Esophagus squamous epithelium (tissue), 4 donors: ENCODE measurements around the gene PDS5A.

Experiments used
- POLR2A ChIP-seq, 4 donors: fragments of 450-650 bp; IDR thresholded peaks; one replicate each; pipeline ENCODE4 v1.6.1; 2017; ENCODE audit warnings: antibody characterized with exemption in 4 of 4, mild to moderate bottlenecking in 4 of 4, moderate library complexity in 3 of 4
- TF ChIP-seq, protein P1 (sequence below), 6 experiments: fragments of 450-650 bp in 4 of 6; fragments of 200-600 bp in 2 of 6; sonication (generic) in 2 of 6; IDR thresholded peaks; one replicate each; pipeline ENCODE4 v1.5.1; 2016 to 2019; ENCODE audit warnings: antibody characterized with exemption in 6 of 6, mild to moderate bottlenecking in 4 of 6, moderate library complexity in 4 of 6

GRCh38 chr4:39873823-39874222, 103.9 kb downstream of the PDS5A start:
- TF ChIP-seq, protein P1, sequence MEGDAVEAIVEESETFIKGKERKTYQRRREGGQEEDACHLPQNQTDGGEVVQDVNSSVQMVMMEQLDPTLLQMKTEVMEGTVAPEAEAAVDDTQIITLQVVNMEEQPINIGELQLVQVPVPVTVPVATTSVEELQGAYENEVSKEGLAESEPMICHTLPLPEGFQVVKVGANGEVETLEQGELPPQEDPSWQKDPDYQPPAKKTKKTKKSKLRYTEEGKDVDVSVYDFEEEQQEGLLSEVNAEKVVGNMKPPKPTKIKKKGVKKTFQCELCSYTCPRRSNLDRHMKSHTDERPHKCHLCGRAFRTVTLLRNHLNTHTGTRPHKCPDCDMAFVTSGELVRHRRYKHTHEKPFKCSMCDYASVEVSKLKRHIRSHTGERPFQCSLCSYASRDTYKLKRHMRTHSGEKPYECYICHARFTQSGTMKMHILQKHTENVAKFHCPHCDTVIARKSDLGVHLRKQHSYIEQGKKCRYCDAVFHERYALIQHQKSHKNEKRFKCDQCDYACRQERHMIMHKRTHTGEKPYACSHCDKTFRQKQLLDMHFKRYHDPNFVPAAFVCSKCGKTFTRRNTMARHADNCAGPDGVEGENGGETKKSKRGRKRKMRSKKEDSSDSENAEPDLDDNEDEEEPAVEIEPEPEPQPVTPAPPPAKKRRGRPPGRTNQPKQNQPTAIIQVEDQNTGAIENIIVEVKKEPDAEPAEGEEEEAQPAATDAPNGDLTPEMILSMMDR (IDR thresholded peaks at IDR 0.05): no peak
- no peak for TF ChIP-seq POLR2A (IDR thresholded peaks at IDR 0.05)
